IPS-NIHi11 (cell line): Measurements from ENCODE around the gene SMC3.
"Not testable (repeated sequence)": the region's sequence is repeated elsewhere in the genome, so short reads cannot be mapped to it uniquely, and the experiment has no call there.

Experiments used
- DNase-seq: peaks from one replicate; pipeline ENCODE4 v3.0.0; 2012; ENCODE audit warnings: mixed read lengths, low spot score

SMC3 gene

DNA sequence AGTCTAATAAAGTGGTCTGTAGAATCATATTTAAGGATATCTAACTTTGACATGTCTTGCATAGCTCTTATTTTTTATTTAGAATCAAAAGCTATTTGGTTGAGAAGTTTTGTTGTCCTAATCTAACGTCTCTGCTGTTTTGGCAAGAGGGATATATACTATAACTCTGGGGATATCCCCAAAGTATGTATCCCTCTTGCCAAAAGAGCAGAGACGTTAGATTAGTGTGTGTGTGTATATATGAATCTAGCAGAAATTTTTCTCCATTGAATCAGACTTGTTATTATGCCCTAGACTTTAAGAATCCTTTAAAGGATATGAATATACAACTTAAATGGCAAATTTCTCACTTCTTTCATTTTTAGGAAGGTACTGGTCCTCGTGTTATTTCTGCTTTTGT, 9.6 kb downstream of the SMC3 start:
- no peak for DNase-seq

- DNase-seq: no peak
These were observed 16.5 kb downstream of the SMC3 start for GRCh38 chr10:110584006-110584405.

GRCh38 chr10:110591760-110592159, 24.3 kb downstream of the SMC3 start:
- DNase-seq: no peak

- DNase-seq: no peak
These were observed 30.0 kb downstream of the SMC3 start for GRCh38 chr10:110597476-110597875.

DNA sequence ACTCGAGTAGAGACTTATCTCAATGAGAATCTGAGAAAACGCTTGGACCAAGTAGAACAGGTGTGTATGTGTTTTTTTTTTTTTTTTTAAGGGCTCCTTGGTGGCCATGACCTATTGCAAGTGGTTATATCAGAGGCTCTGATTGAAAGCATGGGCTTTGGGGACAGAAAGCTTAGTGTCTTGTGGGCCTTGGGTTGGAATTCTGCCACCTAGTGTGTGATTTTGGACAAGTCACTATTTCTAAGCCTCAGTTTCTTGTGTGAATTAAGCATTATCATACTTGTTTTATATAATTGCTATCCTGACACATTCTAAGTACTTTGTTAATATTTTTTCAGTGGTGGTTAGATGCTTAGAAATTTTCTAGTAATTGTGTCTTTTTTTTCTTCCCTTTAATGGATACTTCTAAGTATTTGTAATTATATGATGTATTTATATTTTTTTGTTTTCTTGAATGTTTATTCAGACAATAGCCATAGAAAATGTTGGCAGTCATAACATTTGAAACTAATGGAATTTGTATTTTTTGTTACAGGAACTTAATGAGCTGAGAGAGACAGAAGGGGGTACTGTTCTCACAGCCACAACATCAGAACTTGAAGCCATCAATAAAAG, 33.1 kb downstream of the SMC3 start:
- peak; percentile 55 for DNase-seq

GRCh38 chr10:110601581-110601980, 34.1 kb downstream of the SMC3 start:
- no peak for DNase-seq

DNA sequence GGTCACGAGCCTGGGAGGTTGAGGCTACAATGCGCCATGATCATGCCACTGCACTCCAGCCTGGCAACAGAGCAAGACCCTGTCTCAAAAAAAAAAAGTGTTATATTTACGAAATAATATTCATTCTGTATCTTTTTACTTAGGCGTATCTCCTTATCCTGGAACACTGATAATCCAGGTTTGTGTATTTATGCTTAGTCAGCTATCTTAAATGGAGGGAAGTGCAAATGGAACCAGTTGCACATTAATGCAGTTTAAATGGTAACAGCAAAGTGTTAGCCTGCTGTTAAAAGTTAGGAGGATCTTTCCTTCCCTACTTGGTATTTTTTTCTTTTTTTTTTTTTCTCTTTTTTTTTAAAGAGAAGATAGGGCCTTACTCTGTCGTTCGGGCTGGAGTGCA, 40.6 kb downstream of the SMC3 start:
- DNase-seq: no peak

DNA sequence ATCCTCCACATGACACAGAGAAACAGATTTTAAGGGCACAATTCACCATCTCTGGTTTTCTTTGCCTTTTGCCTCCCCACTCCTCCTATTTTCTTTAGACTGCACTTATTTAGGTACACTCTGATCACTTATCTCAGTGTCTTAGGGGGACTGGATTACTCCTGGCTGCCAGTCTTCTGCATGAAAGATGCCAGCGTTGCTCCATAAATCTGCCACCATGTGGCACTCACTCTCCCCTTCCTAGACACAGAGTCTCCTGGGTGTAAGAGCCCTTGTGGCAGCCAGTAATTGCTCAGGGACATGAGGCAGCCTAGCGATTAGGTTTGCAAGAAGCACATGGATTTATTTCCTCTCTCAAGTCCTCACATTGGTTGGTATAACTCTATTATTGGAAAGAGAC, 42.1 kb downstream of the SMC3 start:
- DNase-seq: no peak

GRCh38 chr10:110610308-110610774, 42.8 kb downstream of the SMC3 start:
- peak; percentile 77 for DNase-seq

DNA sequence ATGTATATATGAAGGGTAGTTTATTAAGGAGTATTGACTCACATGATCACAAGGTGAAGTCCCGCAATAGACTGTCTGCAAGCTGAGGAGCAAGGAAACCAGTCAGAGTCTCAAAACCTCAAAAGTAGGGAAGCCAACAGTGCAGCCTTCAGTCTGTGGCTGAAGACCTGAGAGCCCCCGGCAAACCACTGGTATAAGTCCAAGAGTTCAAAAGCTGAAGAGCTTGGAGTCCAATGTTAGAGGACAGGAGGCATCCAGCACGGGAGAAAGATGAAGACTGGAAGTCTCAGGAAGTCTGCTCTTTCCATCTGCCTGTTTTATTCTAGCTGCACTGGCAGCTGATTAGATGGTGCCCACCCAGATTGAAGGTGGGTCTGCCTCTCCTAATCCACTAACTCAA, 43.3 kb downstream of the SMC3 start:
- not testable (repeated sequence) for DNase-seq

DNA sequence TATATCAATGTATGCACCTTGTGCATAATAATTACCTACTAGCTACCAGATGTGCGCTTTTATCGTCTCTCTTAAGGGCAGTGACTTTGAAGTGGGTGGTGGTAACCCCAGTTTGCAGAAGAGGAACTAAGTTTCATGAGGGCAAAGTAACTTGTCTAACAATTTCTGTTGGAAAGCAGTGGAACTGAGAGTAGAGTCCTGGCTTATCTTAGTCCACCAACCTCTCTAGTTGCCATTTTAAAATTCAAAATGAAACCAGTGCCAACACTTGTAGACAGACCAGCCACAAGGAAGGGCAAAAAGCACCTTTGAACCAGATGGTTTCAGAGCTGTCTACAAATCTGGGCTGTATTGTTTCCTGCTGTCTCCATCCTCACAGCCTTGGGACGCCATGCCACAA, 44.6 kb downstream of the SMC3 start:
- no peak for DNase-seq

DNA sequence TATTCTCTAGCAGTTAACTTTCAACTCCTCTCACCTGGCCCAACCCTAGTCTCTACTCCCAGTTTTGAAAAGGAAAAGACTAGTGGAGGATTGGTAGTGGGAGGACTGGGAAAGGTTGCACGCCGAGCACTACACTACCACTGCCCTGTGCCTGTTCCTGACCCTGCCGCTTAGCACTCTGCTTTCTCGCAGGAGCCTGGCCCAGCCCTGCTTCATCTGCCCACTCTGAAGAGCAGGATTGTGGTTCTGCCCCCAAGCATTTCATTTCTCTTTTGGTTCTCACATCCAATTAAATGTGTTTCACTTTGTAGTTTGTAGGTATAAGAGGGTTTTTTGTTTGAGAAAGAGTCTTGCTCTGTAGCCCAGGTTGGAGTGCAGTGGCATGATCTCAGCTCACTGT, 45.1 kb downstream of the SMC3 start:
- no peak for DNase-seq

GRCh38 chr10:110613341-110613995, 46.0 kb downstream of the SMC3 start:
- no peak for DNase-seq

- DNase-seq: no peak
These were observed 46.6 kb downstream of the SMC3 start for GRCh38 chr10:110613996-110614495.

DNA sequence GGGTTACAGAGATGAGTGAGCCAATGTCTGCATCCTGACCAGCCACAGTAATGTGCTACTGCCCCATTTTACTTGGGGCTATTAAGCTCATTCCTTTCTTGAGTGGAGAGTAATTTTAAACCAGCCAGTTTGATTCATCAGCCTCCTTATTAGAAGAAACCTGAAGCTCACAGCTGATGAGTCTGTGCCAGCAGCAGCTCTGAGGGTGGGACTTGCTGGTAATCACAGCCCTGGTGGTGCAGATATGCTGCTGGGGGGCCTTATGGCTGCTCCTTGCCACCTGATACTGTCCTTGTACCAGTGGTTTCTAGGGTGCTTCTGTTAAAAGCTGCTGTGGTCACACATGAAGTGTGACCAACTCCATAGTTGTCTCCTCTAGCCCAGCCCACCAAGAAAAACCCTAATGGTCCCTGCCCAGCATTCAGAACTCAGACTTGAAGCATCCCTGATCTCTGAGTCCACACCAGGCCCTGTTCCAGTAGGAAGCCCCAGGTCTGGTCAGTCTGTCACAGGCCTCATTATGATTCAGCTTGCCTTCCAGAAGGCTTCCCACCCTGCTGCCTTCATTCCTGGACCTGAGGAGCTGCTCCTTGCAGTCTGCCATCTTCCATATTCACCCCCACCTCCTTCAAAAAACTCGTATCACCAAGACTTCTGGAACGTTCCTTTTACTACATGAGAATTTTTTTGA, 47.7 kb downstream of the SMC3 start:
- DNase-seq: no peak

DNA sequence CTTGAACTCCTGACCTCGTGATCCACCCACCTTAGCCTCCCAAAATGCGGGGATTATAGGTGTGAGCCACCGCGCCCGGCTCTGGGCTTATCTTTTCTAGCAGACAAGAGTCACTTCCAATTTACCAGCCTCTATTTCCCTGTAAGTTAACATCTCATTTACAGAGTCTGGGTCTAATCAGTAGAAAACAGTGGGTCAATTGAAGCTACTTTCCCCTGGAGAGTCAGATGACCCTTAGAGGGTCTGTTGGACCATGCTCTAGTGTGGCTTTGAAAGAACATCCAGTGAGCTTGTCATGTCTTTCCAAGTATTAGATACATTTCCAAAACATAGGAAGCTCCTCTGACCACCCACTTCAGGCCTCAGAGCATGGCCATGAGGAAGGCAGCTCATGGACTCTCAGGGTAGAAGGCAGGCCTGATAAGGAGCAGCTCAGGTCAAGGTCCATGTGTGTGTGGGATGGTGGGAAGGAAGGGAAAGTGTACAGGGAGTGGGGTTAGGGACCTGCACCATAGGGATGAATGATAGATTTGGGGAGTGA, 49.1 kb downstream of the SMC3 start:
- no peak for DNase-seq

DNA sequence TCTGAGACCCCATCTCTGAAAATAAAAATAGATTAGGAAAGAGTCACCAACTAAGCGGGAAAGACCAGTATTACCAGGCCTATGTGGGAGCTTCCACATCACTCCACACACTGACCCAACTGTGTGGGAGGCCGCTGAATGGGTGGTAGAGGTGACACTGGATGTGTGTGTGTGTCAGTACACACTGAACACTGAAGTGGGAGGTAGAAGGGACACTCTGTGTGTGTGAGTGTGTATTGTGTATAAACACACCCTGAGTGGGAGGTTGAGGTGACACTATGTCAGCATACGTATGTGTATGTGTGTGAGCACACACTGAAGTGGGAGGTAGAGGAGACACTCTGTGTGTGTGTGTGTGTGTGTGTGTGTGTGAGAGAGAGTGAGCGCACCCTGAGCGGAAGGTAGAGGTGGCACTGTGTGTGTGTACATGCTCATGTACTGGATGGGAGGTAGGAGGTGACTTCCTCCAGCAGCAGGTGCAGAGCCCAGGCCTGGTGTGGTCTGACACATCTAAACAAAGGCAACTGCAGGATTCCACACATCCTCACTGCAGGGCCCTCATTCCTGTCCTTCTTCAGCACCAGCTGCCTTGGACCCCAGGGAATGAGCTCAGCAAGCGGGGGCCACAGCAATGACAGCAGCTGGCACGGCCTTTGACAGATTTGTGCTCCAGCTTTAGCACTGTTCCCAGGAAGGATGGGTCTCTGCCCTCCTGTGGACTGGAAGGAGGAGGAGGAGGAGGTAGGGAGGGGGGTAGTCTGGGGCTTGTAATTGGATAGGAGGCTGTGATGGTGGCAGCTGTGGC, 50.1 kb downstream of the SMC3 start:
- DNase-seq: no peak

GRCh38 chr10:110618230-110618610, 50.7 kb downstream of the SMC3 start:
- no peak for DNase-seq

DNA sequence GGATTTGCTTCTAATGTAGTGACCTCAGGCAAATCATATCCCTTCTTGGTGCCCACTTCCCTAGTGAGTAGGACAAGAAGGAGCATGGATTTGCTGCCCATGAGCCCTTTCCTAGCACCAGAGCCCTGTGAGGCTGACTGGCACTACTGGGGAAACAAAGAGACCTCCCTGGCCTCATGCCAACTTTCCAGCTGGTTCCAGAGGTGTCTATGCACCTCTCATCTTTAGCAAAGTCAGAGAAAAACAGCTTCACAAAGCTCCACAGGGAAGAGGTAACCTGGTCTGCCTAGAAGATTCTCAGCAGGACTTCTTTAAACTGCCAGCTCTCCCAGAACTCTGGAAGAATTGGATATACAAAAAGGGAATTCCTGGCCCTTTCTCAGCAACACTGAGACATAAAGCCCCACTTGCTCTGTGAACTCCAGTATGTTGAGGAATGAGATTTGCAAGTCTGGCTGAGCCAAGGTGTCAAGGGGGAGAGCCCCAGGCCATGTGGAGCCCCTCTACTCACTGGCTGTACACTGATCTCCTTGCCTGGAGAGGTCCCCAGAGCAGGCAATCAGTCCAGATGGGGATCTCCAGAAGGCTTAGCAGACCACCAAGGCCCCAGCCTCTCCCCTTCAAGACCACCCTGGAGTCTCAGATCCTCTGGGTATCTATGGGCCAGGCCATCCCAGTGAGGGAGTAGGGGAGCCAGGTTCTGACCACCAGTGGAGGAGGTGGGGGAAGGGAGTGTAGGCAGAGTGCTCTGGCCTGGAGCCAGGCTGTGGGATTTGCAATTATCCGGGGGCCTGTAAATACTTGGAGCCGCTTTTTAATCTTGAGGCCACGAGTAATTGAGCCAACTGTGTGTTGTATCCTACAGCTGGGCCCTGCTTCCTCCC, 52.3 kb downstream of the SMC3 start:
- no peak for DNase-seq

DNA sequence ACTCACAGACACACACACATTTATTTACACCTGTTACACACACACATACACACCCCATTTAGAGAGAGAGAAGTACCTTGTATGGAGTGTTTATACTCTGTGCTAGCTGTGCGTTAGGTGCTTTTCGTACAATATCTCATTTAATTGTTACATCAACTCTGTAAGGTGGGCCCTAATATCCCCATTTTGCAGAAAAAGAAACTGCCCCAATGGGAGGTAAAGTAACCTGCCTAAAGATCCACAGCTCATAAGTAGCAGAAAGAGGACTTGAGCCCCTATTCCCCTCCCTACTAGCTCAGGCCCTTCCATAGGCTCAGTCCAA, 52.9 kb downstream of the SMC3 start:
- no peak for DNase-seq

DNA sequence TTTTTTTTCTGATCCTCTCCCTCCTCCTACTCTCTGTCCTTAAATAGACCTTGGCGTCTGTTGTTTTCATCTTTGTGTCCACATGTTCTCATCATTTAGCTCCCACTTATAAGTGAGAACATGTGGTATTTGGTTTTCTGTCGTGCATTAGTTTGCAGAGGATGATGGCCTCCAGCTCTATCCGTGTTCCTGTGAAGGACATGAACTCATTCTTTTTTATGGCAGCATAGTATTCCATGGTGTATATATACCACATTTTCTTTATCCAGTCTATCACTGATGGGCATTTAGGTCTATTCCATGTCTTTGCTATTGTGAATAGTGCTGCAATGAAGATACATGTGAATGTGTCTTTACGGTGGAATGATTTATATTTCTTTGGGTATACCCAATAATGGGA, 55.8 kb downstream of the SMC3 start:
- DNase-seq: not testable (repeated sequence)
